Cardiac muscle cell (in vitro differentiated cells and primary cell): ENCODE results near the gene ALPK3. TPM values are rescaled to one million over a fixed set of nuclear protein-coding genes. Genes with fewer than 3 reads are reported as not detected.

Source experiments
- DNase-seq, 2 donors: peaks; one replicate each; pipeline versions ENCODE4 v3.0.0 to v3.0.0-alpha.2; 2010 to 2017; ENCODE audit warnings: low read depth in 1 of 2, low spot score in 1 of 2
- H3K27ac ChIP-seq: fragments of 200-600 bp; sonication (generic); 2 replicates; pipeline ENCODE4 v1.5.1; 2016
- H3K27me3 ChIP-seq: fragments of 200-600 bp; sonication (generic); 2 replicates; pipeline ENCODE4 v1.6.0; 2016; ENCODE audit warnings: control low read depth
- H3K36me3 ChIP-seq: fragments of 200-600 bp; sonication (generic); 2 replicates; pipeline ENCODE4 v1.5.1; 2016; ENCODE audit warnings: control low read depth
- H3K4me1 ChIP-seq: fragments of 200-600 bp; sonication (generic); 2 replicates; pipeline ENCODE4 v1.8.1; 2017; ENCODE audit warnings: low read depth, mild to moderate bottlenecking, mixed run types
- H3K4me3 ChIP-seq: fragments of 200-600 bp; sonication (generic); 2 replicates; pipeline ENCODE4 v1.5.1; 2016; ENCODE audit warnings: mild to moderate bottlenecking
- H3K9me3 ChIP-seq: fragments of 200-600 bp; sonication (generic); 2 replicates; pipeline ENCODE4 v1.5.1; 2017; ENCODE audit warnings: low read depth, mild to moderate bottlenecking, control low read depth
- polyA plus RNA-seq: library from polyadenylated mRNA; unstranded; fragments of >200 nt; fragmentation: Nextera tagmentation; extraction: Ambion mirVana; gene quantifications from 2 replicates; pipeline ENCODE4 v1.2.1, GENCODE V29; 2016
- total RNA-seq: library from RNA; depleted of rRNA; stranded (reverse); fragments of >200 nt; gene quantifications from 2 replicates; pipeline ENCODE4 v1.2.3, GENCODE V29; 2016
- TF ChIP-seq, protein P1 (sequence below): IDR thresholded peaks from 2 replicates; pipeline ENCODE4 v1.5.1; 2012; ENCODE audit warnings: low read depth, mild to moderate bottlenecking, low read length

The ALPK3 gene
- total and polyA plus RNA-seq, 2 experiments from 2014 or later, result 16.6 to 52.1 TPM

DNA sequence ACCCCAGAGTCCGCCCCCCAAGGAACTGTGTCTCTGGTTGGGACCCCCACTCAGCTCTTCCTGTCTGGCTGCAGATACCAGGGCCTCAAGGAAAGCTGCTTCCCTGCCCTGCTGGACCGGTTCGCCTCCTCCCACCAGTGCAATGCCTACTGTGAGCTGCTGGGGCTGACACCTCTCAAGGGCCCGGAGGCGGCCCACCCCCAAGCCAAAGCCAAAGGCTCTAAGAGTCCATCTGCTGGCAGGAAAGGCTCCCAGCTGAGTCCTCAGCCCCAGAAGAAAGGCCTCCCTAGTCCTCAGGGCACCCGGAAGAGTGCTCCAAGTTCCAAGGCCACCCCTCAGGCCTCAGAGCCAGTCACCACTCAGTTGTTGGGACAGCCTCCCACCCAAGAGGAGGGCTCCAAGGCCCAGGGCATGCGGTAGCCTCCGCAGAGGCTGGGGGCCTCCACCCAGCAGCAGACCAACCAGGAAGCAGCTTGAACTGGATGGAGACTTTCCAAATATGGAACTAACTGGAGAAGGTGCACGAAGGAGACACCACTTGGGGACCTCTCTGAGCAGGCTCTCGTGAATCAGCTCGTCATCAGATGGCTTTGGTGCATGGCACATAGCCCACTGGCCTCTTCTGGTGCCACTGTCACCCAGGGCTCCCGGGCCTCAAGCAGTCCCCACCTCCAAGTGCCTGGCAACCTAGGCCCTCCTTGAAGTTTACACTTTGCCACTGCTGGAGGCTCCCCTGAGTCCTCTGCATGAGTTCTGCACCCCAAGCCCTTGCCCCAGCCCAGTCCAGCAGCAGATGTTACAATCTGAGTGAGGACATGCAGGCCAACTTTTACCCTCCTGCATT lies 51.1 kb downstream of the ALPK3 start:
- no peaks in the 10 kb centered on the region for H3K9me3 ChIP-seq
- peaks cover 5% of the 10 kb centered on the region for H3K4me1 ChIP-seq
- no peaks in the 10 kb centered on the region for H3K27me3 ChIP-seq
- H3K4me3 ChIP-seq, result no peak overlapping the region
- H3K27ac ChIP-seq, result peak overlapping the region; percentile 34
- TF ChIP-seq, protein P1, sequence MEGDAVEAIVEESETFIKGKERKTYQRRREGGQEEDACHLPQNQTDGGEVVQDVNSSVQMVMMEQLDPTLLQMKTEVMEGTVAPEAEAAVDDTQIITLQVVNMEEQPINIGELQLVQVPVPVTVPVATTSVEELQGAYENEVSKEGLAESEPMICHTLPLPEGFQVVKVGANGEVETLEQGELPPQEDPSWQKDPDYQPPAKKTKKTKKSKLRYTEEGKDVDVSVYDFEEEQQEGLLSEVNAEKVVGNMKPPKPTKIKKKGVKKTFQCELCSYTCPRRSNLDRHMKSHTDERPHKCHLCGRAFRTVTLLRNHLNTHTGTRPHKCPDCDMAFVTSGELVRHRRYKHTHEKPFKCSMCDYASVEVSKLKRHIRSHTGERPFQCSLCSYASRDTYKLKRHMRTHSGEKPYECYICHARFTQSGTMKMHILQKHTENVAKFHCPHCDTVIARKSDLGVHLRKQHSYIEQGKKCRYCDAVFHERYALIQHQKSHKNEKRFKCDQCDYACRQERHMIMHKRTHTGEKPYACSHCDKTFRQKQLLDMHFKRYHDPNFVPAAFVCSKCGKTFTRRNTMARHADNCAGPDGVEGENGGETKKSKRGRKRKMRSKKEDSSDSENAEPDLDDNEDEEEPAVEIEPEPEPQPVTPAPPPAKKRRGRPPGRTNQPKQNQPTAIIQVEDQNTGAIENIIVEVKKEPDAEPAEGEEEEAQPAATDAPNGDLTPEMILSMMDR, result no peak
- H3K36me3 ChIP-seq, result peaks cover 43% of the 10 kb centered on the region
- no peak for DNase-seq

DNA sequence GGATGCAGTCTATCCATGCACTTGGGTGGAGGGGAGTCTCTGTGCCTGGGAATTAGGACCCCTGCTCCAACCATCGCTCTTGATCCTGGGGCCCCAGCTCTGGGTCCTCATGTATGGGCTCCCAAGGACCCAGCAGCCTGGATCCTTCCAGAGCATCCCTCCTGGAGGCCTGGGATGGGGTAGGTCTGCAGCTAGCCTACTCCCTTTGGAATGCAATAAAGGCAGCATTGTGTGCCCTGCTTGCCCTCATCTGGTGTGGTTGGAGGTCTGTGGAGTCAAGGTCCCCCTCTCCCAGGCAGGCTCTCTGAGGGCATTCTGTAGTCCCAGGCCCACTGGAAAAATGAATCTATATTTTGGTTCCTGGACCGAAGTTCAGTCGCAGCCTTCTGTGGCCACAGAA lies 52.4 kb downstream of the ALPK3 start:
- peak overlapping the region; percentile 54 for H3K27ac ChIP-seq
- H3K36me3 ChIP-seq, result peaks cover 31% of the 10 kb centered on the region
- TF ChIP-seq, protein P1, result no peak
- no peaks in the 10 kb centered on the region for H3K9me3 ChIP-seq
- DNase-seq, result no peak
- H3K4me3 ChIP-seq, result no peak overlapping the region
- peaks cover 5% of the 10 kb centered on the region for H3K4me1 ChIP-seq
- no peaks in the 10 kb centered on the region for H3K27me3 ChIP-seq

DNA sequence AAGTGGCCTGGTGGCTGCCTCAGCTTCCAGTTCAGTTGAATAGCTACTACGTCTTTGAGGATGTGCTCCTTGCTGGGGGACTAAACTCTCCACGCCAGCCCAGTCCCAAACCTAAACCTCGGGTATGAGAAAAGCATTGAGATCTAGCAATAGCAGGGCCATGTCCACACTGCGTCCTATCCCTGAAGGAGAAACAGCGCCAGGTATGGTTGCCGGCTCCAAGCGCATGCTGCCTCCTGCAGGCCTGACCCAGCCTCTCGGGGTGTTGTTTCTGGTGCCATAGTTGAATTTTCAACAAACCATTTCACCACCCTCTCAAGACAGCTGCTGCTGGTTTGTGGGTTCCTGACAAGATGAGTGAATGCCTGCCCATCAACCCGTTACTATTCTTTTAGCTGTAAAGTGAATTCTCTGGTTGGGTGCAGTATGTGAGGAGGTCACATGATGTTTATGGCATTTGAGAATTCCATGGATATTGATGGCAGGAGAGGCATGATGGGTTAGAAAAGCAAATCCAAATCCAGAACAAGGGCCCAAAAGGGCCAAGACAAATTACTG lies 54.4 kb downstream of the ALPK3 start:
- TF ChIP-seq, protein P1, result no peak
- peaks cover 20% of the 10 kb centered on the region for H3K36me3 ChIP-seq
- no peak overlapping the region for H3K4me3 ChIP-seq
- peaks cover 16% of the 10 kb centered on the region for H3K4me1 ChIP-seq
- no peaks in the 10 kb centered on the region for H3K27me3 ChIP-seq
- peak overlapping the region; percentile 54 for H3K27ac ChIP-seq
- no peak for DNase-seq
- H3K9me3 ChIP-seq, result no peaks in the 10 kb centered on the region

DNA sequence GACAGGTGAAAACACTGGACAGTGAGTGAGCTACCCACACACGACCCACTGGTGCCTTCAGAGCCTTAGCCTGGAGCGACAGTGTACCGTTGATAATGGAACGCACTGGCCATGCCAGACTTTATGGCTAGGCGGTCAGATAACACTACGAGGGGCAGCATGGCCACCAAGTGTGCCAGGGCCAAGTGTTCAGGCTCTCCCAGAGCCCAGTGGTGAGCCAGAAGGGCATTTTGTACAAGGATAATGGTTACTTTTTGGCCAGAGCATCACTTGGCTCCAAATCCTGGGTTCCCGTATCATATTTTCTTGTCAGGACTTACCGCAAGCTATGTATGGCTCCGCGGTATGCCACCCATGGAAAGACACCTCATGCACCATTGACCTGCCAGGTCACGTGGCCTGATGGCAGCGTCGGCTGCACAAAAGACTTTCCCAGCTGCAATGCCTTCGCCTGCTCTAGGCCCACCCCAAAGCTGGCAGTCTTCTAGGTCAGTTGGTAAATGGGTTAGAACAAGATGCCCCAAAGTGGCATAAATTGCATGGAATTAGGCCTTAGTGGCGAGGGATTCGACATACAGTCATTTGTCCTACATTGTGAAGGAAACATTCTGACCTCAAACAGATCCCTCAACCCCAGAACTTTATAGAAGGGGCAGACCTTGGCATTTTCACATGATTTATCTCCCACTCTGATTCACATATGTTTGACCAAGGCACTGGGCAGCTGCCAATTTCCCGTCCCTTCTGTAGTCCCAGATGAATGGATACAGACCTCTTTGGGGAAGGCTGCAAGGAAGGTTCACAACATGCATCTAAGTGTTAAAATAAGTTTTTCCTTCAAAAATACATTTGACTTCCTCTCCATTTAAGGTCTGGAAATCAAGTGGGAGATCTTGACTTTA lies 55.1 kb downstream of the ALPK3 start:
- Histone ChIP-seq H3K27ac (peak overlapping the region; percentile 45), H3K36me3 (peaks cover 12% of the 10 kb centered on the region), H3K4me1 (peaks cover 16% of the 10 kb centered on the region), H3K9me3 (no peaks in the 10 kb centered on the region), H3K27me3 (no peaks in the 10 kb centered on the region), H3K4me3 (no peak overlapping the region)
- TF ChIP-seq, protein P1, result no peak
- peak in 1 of 2 donors; percentile 27 for DNase-seq

DNA sequence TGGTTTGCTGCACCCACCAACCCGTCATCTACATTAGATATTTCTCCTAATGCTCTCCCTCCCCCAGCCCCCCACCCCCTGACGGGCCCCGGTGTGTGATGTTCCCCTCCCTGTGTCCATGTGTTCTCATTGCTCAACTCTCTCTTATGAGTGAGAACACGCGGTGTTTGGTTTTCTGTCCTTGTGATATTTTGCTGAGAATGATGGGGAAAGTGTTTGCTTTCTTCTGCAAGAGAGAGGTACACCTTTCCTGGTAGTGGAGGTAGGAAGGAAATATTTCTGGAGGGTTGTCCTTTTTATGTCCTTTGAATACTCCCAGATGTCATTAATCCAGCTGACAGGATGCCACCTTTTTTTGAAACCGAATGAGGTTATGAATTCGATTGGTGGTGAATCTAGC lies 56.8 kb downstream of the ALPK3 start:
- no peaks in the 10 kb centered on the region for H3K9me3 ChIP-seq
- TF ChIP-seq, protein P1, result no peak
- no peak overlapping the region for H3K27ac ChIP-seq
- no peaks in the 10 kb centered on the region for H3K27me3 ChIP-seq
- peaks cover 16% of the 10 kb centered on the region for H3K4me1 ChIP-seq
- no peak for DNase-seq
- no peak overlapping the region for H3K4me3 ChIP-seq
- peaks cover 3% of the 10 kb centered on the region for H3K36me3 ChIP-seq
